ENCODE data around the gene DGCR6. TPM values are rescaled to one million over a fixed set of nuclear protein-coding genes. Genes with fewer than 3 reads are reported as not detected.
"Not testable (repeated sequence)": the region's sequence is repeated elsewhere in the genome, so short reads cannot be mapped to it uniquely, and the experiment has no call there.

The DGCR6 gene
- total and polyA plus RNA-seq, 12 donors: 0.81 to 12.7 (median 2.5) TPM

GRCh38 chr22:18931905-18932652 is 26.0 kb downstream of the DGCR6 start:
- TF ChIP-seq POLR2A (IDR thresholded peaks at IDR 0.05) (no peak), CTCF (IDR thresholded peaks at IDR 0.05) (no peak)
- Histone ChIP-seq H3K9me3 (replicated peaks in 1 of 3) (no peaks in the 10 kb centered on the region), H3K27me3 (no peaks in the 10 kb centered on the region), H3K4me1 (replicated peaks in 1 of 2) (no peaks in the 10 kb centered on the region), H3K4me3 (no peak overlapping the region), H3K27ac (no peak overlapping the region), H3K36me3 (replicated peaks in 1 of 2) (no peaks in the 10 kb centered on the region)
- no peak for DNase-seq
- WGBS, 4 donors: no CpG with 5 or more reads among the region's 16 CpGs
- intact Hi-C loops (cut with DNase I): no loop called here

- Histone ChIP-seq H3K9me3 (replicated peaks in 1 of 3) (no peaks in the 10 kb centered on the region), H3K4me1 (replicated peaks in 1 of 2) (no peaks in the 10 kb centered on the region), H3K36me3 (replicated peaks in 1 of 2) (no peaks in the 10 kb centered on the region), H3K27ac (no peak overlapping the region), H3K4me3 (no peak overlapping the region), H3K27me3 (no peaks in the 10 kb centered on the region)
- intact Hi-C loops (cut with DNase I): no loop called here
- DNase-seq: no peak
- no CpG with 5 or more reads among the region's 7 CpGs for WGBS, 4 donors
- no peak for TF ChIP-seq CTCF (IDR thresholded peaks at IDR 0.05)
- TF ChIP-seq POLR2A (IDR thresholded peaks at IDR 0.05): no peak
Measured at GRCh38 chr22:18933914-18934313, 27.8 kb downstream of the DGCR6 start.

GRCh38 chr22:18934688-18935087 is 28.6 kb downstream of the DGCR6 start:
- H3K4me1 ChIP-seq (replicated peaks in 1 of 2); H3K4me3 ChIP-seq; H3K36me3 ChIP-seq (replicated peaks in 1 of 2); DNase-seq; H3K27ac ChIP-seq; intact Hi-C loops (cut with DNase I); H3K27me3 ChIP-seq; H3K9me3 ChIP-seq (replicated peaks in 1 of 3): not testable (repeated sequence)
- no CpG with 5 or more reads among the region's 7 CpGs for WGBS, 4 donors

GRCh38 chr22:18935889-18936529 is 29.9 kb downstream of the DGCR6 start, which contains the start of gene PRODH:
TSS of gene PRODH (minus strand) at chr22:18936293. CDS start at chr22:18936287, 6 bp downstream.
- Histone ChIP-seq H3K9me3 (replicated peaks in 1 of 3) (no peaks in the 10 kb centered on the region), H3K36me3 (replicated peaks in 1 of 2) (no peaks in the 10 kb centered on the region), H3K4me3 (no peak within 1 kb of the TSS), H3K27me3 (no peaks in the 10 kb centered on the region), H3K27ac (no peak within 1 kb of the TSS), H3K4me1 (replicated peaks in 1 of 2) (no peaks in the 10 kb centered on the region)
- intact Hi-C loops (cut with DNase I): no loop called here
- TF ChIP-seq POLR2A (IDR thresholded peaks at IDR 0.05) (no peak), CTCF (IDR thresholded peaks at IDR 0.05) (no peak)
- no peak for DNase-seq
- no CpG with 5 or more reads among the region's 67 CpGs for WGBS, 4 donors

- H3K4me3 ChIP-seq; H3K36me3 ChIP-seq (replicated peaks in 1 of 2); H3K4me1 ChIP-seq (replicated peaks in 1 of 2); H3K9me3 ChIP-seq (replicated peaks in 1 of 3); H3K27ac ChIP-seq; DNase-seq; intact Hi-C loops (cut with DNase I); H3K27me3 ChIP-seq: not testable (repeated sequence)
- WGBS, 4 donors: 53 to 60% methylated on average over 1 to 4 of the region's 8 CpGs; no CpG with 5 or more reads in 2 of the 4 donors
Measured at GRCh38 chr22:18938691-18939090, 32.6 kb downstream of the DGCR6 start.

- H3K36me3 ChIP-seq (replicated peaks in 1 of 2); H3K9me3 ChIP-seq (replicated peaks in 1 of 3); H3K27ac ChIP-seq; intact Hi-C loops (cut with DNase I); DNase-seq; H3K27me3 ChIP-seq; H3K4me3 ChIP-seq; H3K4me1 ChIP-seq (replicated peaks in 1 of 2): not testable (repeated sequence)
- WGBS, 4 donors: 46 to 80% (median 77%) methylated on average over 3 to 5 of the region's 9 CpGs; no CpG with 5 or more reads in 1 of the 4 donors
Measured at GRCh38 chr22:18947105-18947504, 41.0 kb downstream of the DGCR6 start.
